GM12891 (cell line): ENCODE measurements around the gene SLC25A21.

Experiments
- POLR2A ChIP-seq: IDR thresholded peaks from 2 replicates; pipeline ENCODE4 v1.6.1; 2011; ENCODE audit warnings: low read depth, low read length, control low read depth
- TAF1 ChIP-seq: IDR thresholded peaks from 2 replicates; pipeline ENCODE4 v1.6.1; 2011; ENCODE audit warnings: low read depth, low read length, control low read depth

- TF ChIP-seq TAF1 (no peak), POLR2A (no peak)
Measured at GRCh38 chr14:37054144-37054543, 118.3 kb downstream of the SLC25A21 start.
